WTC11 (cell line): ENCODE data around the gene MAP3K1. TPM values are rescaled to one million over a fixed set of nuclear protein-coding genes. Genes with fewer than 3 reads are reported as not detected.

ENCODE experiments used
- ATAC-seq: fragments of 200-7000 bp; cut with Tn5 transposase; 2 replicates; pipeline ENCODE4 v1.10.0; 2021; ENCODE audit warnings: mild to moderate bottlenecking, moderate library complexity
- Bru-seq: library from RNA; stranded (reverse); fragments of 400-500 nt; gene quantifications from one replicate; lab custom pipeline; 2021; lab: Mats Ljungman, UMichigan
- CTCF ChIA-PET: fragments of 300-600 bp; sonication (Branson Sonifier 250); formaldehyde crosslinking; loops from one replicate; lab custom pipeline; 2021; ENCODE audit warnings: antibody characterized with exemption; lab: Charles Lee
- POLR2A ChIA-PET: fragments of 350-600 bp; sonication (Branson Sonifier 250); formaldehyde crosslinking; loops from one replicate; lab custom pipeline; 2021; ENCODE audit warnings: antibody characterized with exemption; lab: Charles Lee
- DNase-seq: peaks from one replicate; pipeline ENCODE4 v3.0.0; 2021; ENCODE audit warnings: low spot score
- H3K27ac Mint-ChIP-seq: 2 replicates; pipeline ENCODE4 v1.8.0; 2021; ENCODE audit warnings: mixed read lengths
- H3K27me3 Mint-ChIP-seq: 2 replicates; pipeline ENCODE4 v1.8.0; 2021; ENCODE audit warnings: low read depth, mild to moderate bottlenecking, moderate library complexity, mixed read lengths
- H3K36me3 Mint-ChIP-seq: 2 replicates; pipeline ENCODE4 v1.8.0; 2021; ENCODE audit warnings: mixed read lengths
- H3K4me1 Mint-ChIP-seq: 2 replicates; pipeline ENCODE4 v1.8.0; 2022; ENCODE audit warnings: mixed read lengths
- H3K4me3 Mint-ChIP-seq: 2 replicates; pipeline ENCODE4 v1.8.0; 2021; ENCODE audit warnings: mild to moderate bottlenecking, moderate library complexity, mixed read lengths
- H3K9me3 Mint-ChIP-seq: 2 replicates; pipeline ENCODE4 v1.8.0; 2021; ENCODE audit warnings: mixed read lengths
- E2F4 ChIP-seq: sonication (generic); formaldehyde crosslinking; IDR thresholded peaks from 2 replicates; pipeline ENCODE4 v1.8.1; 2022; ENCODE audit warnings: low read depth, mild to moderate bottlenecking, moderate library complexity, missing genetic modification reagents, borderline replicate concordance
- EMX1 ChIP-seq: fragments of 250-450 bp; sonication (Bioruptor Pico); IDR thresholded peaks from 2 replicates; pipeline ENCODE4 v1.8.0; 2021; ENCODE audit warnings: mild to moderate bottlenecking
- ERG ChIP-seq: fragments of 250-450 bp; sonication (Bioruptor Pico); IDR thresholded peaks from 2 replicates; pipeline ENCODE4 v1.8.0; 2021; ENCODE audit warnings: mild to moderate bottlenecking
- FOXP1 ChIP-seq: sonication (generic); formaldehyde crosslinking; IDR thresholded peaks from 2 replicates; pipeline ENCODE4 v1.8.0; 2022; ENCODE audit warnings: missing genetic modification reagents, mild to moderate bottlenecking, moderate library complexity, borderline replicate concordance
- GTF2I ChIP-seq: fragments of 250-450 bp; sonication (Bioruptor Pico); conservative IDR thresholded peaks from 2 replicates; pipeline ENCODE4 v1.4.0; 2021; ENCODE audit warnings: mild to moderate bottlenecking
- NFATC4 ChIP-seq: fragments of 250-450 bp; sonication (Bioruptor Pico); IDR thresholded peaks from 2 replicates; pipeline ENCODE4 v1.9.0; 2021; ENCODE audit warnings: mild to moderate bottlenecking
- NR3C1 ChIP-seq: sonication (generic); formaldehyde crosslinking; conservative IDR thresholded peaks from 2 replicates; pipeline ENCODE4 v1.8.1; 2023; ENCODE audit warnings: low read depth, mild to moderate bottlenecking, missing genetic modification reagents
- SP1 ChIP-seq: sonication (generic); formaldehyde crosslinking; conservative IDR thresholded peaks from 2 replicates; pipeline ENCODE4 v1.8.1; 2022; ENCODE audit warnings: missing genetic modification reagents
- ZMAT4 ChIP-seq: fragments of 250-450 bp; sonication (Bioruptor Pico); IDR thresholded peaks from 2 replicates; pipeline ENCODE4 v1.9.0; 2021; ENCODE audit warnings: mild to moderate bottlenecking
- ZNF281 ChIP-seq: sonication (generic); formaldehyde crosslinking; IDR thresholded peaks from 2 replicates; pipeline ENCODE4 v1.8.0; 2023; ENCODE audit warnings: mild to moderate bottlenecking, missing genetic modification reagents
- long read RNA-seq, 3 experiments: library from RNA in 1 of 3; library from capped mRNA in 1 of 3; library from polyadenylated mRNA in 1 of 3; unstranded in 2 of 3; stranded (forward) in 1 of 3; transcript quantifications; one replicate each; pipeline ENCODE4 v2.0.0, GENCODE V29; 2021
- total RNA-seq: library from RNA; stranded (reverse); gene quantifications from 3 replicates; pipeline ENCODE4 v1.2.3, GENCODE V29; 2021

MAP3K1 gene
- 13.1 to 16.3 TPM (median 13.9 TPM) in 3 replicates for total RNA-seq
- percentile 74 among the genes with signal in this experiment for Bru-seq, nascent RNA
- long read RNA-seq, experiment 1, full-length matches to known transcripts, result 34 of 66 reads
- long read RNA-seq, experiment 1, partial matches to known transcripts, result 26 of 66 reads
- long read RNA-seq, experiment 1, other reads (novel, unspliced or antisense), result 6 of 66 reads
- long read RNA-seq, experiment 2, partial matches to known transcripts, result 12 of 14 reads
- long read RNA-seq, experiment 2, other reads (novel, unspliced or antisense), result 2 of 14 reads
- long read RNA-seq, experiment 3, result 0 reads

GRCh38 chr5:56814963-56815657 lies at the start of gene MAP3K1:
MAP3K1 (plus strand) TSS chr5:56815549; CDS start chr5:56815574, 25 bp downstream.
- Mint-ChIP-seq H3K27ac (no peak within 1 kb of the TSS), H3K9me3 (no peaks in the 10 kb centered on the region), H3K36me3 (no peaks in the 10 kb centered on the region), H3K4me3 (peak within 1 kb of the TSS; percentile 93), H3K4me1 (peaks cover 43% of the 10 kb centered on the region), H3K27me3 (peaks cover 14% of the 10 kb centered on the region)
- DNase-seq (peak; percentile 73), ATAC-seq (peak; percentile 73)
- TF ChIP-seq SP1 (peak; percentile 70), NR3C1 (CRISPR knock-in tag) (0 out of 2 replicates have a peak, but pooled peaks have one; percentile 73), ZMAT4 (CRISPR knock-in tag) (no peak)
- ChIA-PET POLR2A (no interaction called here), CTCF (interaction anchor here (1.0 kb wide), 1 partner anchor 251 kb away, joined by 4 read pairs; no protein-coding TSS in a partner anchor)

- POLR2A ChIA-PET, result no interaction called here
- CTCF ChIA-PET, result interaction anchor here (1.3 kb wide), 1 partner anchor 71 kb away, joined by 3 read pairs; no protein-coding TSS in a partner anchor
- DNase-seq, result no peak
- H3K27ac Mint-ChIP-seq, result no peak overlapping the region
- H3K4me3 Mint-ChIP-seq, result no peak overlapping the region
- H3K9me3 Mint-ChIP-seq, result no peaks in the 10 kb centered on the region
- no peak for ATAC-seq
- H3K4me1 Mint-ChIP-seq, result no peaks in the 10 kb centered on the region
- no peaks in the 10 kb centered on the region for H3K36me3 Mint-ChIP-seq
- no peaks in the 10 kb centered on the region for H3K27me3 Mint-ChIP-seq
- TF ChIP-seq FOXP1 (CRISPR knock-in tag) (no peak), ERG (no peak), EMX1 (no peak)
- TF ChIP-seq, all 79 proteins: peak for 0
Measured at GRCh38 chr5:56766926-56767325, 48.4 kb upstream of the MAP3K1 start.

GRCh38 chr5:56769875-56770604 lies 45.3 kb upstream of the MAP3K1 start:
- DNase-seq (no peak), ATAC-seq (no peak)
- ChIA-PET CTCF (interaction anchor here (0.8 kb wide), 1 partner anchor 181 kb away, joined by 3 read pairs; no protein-coding TSS in a partner anchor), POLR2A (no interaction called here)
- Mint-ChIP-seq H3K27ac (no peak overlapping the region), H3K36me3 (no peaks in the 10 kb centered on the region), H3K4me1 (no peaks in the 10 kb centered on the region)
- TF ChIP-seq NFATC4 (CRISPR knock-in tag), result no peak
- no peak for TF ChIP-seq E2F4 (CRISPR knock-in tag)
- TF ChIP-seq GTF2I (CRISPR knock-in tag), result no peak
- TF ChIP-seq ZNF281, result no peak
- TF ChIP-seq, all 79 proteins: peak for 0
- Mint-ChIP-seq H3K27me3 (no peaks in the 10 kb centered on the region), H3K9me3 (no peaks in the 10 kb centered on the region), H3K4me3 (no peak overlapping the region)
